Measurements from ENCODE around the gene HES5.

GRCh38 chr1:2532485-2533160 is 2.6 kb upstream of the HES5 start:
- TF ChIP-seq CTCF (IDR thresholded peaks at IDR 0.05) (no peak), POLR2A (IDR thresholded peaks at IDR 0.05; ENCODE audit: low read depth) (no peak), EP300 (IDR thresholded peaks at IDR 0.05) (no peak)
